Prostate gland (tissue), 2 donors: ENCODE measurements around the gene DYRK4.

Experiments used
- POLR2A ChIP-seq: fragments of 450-650 bp; IDR thresholded peaks from one replicate; pipeline ENCODE4 v1.6.1; 2016; ENCODE audit warnings: antibody characterized with exemption, mild to moderate bottlenecking
- POLR2AphosphoS5 ChIP-seq: sonication (generic); formaldehyde crosslinking; IDR thresholded peaks from one replicate; pipeline ENCODE4 v1.6.1; 2017; ENCODE audit warnings: antibody characterized with exemption
- TF ChIP-seq, protein P1 (sequence below), 4 experiments: fragments of 200-600 bp in 2 of 4; fragments of 450-650 bp in 2 of 4; sonication (generic) in 2 of 4; IDR thresholded peaks; 1 replicate in 3 of 4; 2 replicates in 1 of 4; pipeline ENCODE4 v1.5.1; 2016 to 2019; ENCODE audit warnings: antibody characterized with exemption in 4 of 4, mild to moderate bottlenecking in 2 of 4, moderate library complexity in 2 of 4

DNA sequence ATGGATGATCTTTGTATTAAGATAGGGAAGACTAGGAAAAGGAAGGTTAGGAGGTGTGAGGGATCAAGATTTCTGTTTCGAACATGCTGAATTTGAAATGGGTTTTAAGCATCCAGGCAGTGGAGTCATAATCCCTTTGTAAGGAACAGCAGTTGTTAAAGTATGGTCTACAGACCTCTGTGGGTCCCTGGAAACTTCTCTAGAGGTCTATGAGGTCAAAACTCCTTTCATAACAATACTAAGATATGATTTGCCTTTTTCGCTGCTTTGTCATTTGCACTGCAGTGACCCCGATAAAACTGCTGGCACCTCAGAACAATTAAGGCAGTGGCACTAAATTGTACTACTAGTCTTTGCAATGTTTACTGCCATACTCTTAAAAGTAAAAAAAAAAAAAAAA lies 21.8 kb upstream of the DYRK4 start:
- no peak for TF ChIP-seq POLR2AphosphoS5
- no peak for TF ChIP-seq POLR2A
- TF ChIP-seq, protein P1, sequence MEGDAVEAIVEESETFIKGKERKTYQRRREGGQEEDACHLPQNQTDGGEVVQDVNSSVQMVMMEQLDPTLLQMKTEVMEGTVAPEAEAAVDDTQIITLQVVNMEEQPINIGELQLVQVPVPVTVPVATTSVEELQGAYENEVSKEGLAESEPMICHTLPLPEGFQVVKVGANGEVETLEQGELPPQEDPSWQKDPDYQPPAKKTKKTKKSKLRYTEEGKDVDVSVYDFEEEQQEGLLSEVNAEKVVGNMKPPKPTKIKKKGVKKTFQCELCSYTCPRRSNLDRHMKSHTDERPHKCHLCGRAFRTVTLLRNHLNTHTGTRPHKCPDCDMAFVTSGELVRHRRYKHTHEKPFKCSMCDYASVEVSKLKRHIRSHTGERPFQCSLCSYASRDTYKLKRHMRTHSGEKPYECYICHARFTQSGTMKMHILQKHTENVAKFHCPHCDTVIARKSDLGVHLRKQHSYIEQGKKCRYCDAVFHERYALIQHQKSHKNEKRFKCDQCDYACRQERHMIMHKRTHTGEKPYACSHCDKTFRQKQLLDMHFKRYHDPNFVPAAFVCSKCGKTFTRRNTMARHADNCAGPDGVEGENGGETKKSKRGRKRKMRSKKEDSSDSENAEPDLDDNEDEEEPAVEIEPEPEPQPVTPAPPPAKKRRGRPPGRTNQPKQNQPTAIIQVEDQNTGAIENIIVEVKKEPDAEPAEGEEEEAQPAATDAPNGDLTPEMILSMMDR (IDR thresholded peaks at IDR 0.05) = no peak
